SKM-1 (cell line): Measurements from ENCODE around the gene DAO.

ENCODE experiments used
- DNase-seq: peaks from one replicate; lab custom pipeline; 2025; ENCODE audit not compliant: unreplicated experiment; lab: John Stamatoyannopoulos, UW

DAO gene

DNA sequence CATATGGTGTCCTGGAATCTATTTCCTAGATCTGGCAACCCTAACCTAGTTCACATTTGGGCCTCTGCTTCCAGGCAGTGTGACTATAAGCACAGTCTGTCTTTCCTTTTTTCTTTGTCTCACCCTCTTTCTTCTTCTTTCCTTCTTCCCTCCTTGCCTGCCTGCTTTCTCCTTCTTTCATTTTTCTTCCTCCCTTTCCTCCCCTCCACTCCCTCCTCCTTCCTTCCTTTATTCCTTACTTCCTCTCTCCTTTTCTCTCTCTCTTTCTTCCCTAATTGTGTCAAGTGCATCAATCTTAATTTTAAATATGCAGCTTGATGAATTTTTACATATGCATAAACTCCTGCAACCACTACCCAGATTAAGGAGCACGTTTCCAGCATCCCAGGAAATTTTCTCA lies 4.6 kb upstream of the DAO start:
- no peak for DNase-seq

DNA sequence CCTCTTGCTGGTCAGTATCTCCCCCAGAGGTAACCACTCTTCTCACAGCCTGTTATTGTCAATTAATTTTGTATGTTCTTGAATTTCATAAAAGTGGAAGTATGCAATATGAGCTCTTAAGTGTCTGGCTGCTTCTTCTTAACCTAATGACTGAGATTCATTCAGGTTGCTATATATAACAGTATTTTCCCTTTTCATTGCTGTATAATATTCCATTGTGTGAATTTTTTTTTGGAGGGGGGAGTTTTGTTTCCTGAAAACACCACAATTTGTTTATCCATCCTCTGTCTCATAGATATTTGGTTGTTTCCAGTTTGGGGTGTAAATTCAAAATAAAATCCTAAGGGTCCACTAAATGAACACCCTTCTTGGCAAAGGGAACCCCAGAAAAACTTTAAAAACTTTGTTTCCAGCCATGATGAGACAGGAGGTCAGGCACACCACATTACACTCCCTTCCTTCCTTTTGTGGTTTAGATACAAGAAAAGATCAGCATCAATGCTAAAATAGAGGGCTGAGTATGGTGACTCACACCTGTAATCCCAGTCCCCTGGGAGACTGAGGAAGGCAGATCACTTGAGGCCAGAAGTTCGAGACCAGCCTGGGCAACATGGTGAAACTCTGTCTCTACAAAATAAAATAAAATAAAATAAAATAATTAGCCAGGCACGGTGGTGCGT lies 4.1 kb upstream of the DAO start:
- no peak for DNase-seq

DNA sequence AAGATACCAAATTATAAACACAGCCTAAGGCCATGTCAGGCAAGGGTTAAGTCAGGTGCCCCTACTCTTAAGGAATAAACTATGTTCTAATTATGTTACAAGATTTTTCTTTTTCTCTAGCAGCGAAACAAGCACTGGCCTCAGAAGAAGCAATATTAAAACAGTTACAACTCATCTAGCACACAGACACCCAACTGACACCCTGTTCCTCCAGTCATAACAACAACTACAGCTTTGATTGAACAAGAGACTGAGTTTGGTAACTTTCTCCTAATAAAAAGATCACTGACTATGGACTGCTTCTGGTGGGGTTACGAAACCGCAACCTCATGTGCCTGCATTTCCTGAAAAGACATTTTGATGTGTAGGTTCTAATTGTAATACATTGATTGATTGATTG lies 3.3 kb upstream of the DAO start:
- DNase-seq = no peak

DNA sequence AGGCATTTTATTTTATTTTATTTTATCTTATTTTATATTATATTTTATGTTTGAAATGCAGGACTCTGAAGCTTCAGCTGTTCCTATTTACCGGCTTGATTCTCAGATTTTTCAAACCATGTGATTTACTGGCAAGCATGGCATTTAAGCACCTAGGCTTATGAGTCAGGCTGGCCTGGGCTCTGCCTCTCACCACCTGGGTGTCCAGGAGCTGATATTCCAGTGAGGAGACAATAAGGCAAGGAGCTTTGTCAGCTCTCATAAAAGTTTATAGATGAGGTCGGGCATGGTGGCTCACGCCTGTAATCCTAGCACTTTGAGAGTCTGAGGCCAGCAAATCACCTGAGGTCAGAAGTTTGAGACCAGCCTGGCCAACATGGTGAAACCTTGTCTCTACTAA lies 2.1 kb downstream of the DAO start:
- DNase-seq = no peak

DNA sequence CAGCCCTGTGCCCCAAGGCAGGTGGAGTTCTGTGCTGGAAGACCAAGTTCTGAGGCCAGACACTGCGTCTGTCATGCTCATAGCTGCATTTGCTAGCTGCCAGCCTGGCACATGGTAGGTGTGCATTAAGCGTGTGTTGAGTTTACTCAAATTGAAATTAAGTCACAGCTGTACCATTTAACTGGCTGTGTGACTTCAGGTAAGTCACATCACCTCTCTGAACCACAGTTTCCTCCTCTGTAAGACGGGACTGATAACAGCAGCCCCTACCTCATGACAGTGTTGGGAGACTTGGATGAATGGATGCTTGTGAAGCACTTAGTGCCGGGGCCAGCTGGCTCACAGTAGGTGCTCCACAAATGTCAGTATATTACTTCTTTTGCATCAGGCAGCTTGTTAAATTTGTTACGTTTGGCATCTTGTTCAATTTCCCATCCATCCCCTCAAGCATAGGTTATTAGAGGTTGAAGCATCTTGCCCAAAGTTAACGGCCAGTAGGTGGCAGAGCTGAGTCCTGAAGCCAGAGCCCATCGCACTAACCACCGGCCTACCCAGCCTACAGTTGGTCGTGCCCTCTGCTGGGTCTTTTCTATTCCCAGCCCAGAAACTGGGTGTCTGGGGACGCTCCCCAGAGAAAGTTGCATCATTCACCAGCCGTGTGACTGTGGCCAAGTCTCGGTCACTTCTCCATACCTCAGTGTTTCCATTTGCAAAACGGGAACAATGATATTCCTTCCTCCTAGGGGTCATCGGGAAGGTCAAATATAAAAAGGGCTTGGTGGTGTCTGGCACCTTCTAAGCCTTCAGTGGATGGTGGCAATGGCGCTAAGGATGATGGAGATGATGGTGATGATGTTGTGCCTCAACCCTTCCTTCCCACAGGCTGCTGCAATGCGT lies 4.5 kb downstream of the DAO start:
- DNase-seq = peak; percentile 1

DNA sequence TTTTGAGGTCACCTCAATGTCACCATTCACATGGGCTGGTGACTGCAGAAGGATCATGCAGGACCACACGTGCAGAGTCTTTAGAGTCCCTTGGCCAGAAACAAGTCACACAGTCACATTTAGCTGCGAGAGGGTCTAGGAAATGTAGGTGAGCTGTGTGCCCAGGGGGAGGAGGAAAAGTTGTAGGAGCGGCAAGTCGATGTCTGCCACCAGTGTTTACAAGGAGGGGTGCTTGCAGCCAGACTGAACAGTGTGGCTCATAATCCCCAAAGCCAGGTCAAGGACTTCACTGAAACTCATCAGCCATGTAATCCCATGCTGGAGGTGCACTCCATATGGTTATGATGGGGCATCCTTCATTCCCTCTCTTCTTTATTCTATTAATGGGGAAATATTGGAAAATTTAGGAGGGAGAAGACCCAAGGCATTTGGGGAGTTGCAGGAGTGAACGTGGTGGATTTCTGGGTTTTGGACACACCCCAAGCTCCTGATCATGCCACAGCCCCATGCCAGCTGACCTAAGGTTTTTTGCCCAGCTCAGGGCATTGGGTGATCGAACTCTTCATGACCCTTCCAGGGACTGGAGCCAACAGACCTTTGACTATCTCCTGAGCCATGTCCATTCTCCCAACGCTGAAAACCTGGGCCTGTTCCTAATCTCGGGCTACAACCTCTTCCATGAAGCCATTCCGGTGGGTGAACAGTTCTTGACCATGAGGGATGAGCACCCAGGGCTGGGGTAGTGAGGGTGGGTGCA lies 7.2 kb downstream of the DAO start:
- no peak for DNase-seq

DNA sequence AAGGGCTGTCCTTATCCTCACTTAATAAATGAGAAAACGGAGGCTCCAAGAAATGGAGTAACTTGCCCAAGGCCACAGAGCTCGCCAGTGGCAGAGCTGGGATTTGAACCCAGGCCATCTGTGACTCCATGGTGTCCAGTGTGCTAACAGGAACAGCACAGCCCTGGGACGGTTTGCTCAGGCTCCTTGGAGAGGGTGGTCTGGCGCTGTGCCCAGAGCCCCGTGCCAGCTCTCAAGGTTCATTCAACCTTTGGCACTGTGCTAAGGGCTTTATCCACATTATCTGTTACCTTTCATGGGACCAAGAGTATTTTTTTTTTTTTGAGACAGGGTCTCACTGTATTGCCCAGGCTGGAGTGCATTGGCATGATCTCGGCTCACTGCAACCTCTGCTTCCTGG lies 8.1 kb downstream of the DAO start:
- no peak for DNase-seq

DNA sequence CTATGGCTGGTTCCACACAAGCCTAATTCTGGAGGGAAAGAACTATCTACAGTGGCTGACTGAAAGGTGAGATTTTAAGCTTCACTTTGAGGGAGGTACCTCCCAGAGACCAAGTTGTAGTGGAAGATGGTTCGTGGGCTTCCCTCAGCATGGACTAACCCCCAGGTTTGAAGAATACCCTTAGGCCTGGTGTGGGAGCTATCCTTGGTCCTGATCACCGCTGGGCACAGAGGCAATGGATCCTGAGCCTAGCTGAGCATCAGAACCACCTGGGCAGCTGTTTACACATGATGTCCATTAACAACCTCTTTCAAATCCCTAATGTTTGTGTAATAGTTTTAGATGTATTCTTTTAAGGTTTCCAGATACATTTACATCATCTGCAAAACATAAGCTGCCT lies 10.3 kb downstream of the DAO start:
- no peak for DNase-seq

DNA sequence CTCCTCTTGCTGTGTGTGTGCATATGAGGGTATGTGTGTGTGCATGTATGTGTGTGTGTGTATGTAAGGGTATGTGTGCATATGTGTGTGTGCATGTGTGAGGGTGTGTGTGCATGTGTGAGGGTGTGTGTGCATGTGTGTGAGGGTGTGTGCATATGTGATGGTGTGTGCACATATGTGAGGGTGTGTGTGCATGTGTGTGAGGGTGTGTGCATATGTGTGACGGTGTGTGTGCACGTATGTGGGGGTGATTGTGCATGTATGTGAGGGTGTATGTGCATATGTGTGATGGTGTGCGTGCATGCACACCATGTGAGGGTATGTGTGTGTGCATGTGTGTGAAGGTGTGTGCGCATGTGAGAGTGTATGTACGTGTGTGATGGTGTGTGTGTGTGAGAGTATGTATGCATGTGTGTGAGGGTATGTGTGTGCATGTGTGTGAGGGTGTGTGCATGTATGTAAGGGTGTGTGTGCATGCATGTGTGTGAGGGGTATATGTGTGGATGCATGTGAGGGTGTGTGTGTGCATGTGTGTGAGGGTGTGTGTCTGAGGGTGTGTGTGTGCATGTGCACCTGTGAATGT lies 15.4 kb downstream of the DAO start:
- no peak for DNase-seq

DNA sequence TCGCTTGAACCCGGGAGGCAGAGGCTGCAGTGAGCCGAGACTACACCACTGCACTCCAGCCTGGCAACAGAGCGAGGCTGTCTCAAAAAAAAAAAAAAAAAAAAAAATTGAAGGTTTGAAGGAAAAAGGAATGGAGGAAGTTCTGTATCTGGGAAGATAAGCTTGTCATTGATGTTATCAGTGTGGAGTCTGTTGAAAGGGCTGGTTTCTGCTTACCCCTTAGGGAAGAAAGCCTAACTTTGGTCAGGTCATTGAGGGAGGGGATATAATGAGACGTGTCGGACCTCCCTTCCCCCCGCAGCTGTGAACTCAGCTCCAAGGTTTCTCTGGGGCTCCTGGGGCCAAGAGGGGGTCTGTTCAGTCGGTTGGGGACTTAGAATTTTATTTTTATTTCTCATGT lies 16.4 kb downstream of the DAO start:
- DNase-seq = no peak

DNA sequence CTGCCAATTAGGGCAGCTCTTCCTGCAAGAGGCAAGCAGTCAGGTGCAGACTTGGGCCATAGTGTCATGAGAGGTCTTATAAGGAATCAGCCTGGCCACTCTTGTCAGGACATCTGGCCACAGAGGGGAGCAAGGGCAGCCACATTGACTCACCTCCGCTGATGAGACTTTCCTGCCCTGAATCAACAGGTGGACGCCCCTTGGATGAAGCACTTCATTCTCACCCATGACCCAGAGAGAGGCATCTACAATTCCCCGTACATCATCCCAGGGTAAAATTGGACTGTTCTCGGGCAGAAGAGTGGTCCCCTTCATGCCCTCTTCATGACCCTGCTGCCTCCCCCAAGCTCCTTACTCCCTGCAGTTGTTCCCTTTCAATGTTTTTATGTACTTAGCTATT lies 16.9 kb downstream of the DAO start:
- DNase-seq = no peak

DNA sequence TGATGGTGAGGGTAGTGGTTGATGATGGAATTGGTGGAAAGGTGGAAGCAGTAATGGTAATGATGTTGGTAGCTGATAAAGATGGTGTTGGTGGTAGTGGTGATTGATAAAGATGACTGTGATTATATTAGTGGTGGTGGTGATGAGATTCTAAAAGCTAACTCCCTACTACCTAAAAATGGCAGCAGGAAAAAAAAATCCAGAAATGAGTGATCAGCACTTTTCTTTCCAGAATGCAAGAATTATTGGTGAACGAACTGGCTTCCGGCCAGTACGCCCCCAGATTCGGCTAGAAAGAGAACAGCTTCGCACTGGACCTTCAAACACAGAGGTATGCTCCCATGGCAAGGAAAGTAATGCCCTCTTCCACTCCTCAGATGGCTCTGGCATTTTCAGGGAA lies 19.3 kb downstream of the DAO start:
- DNase-seq = no peak

DNA sequence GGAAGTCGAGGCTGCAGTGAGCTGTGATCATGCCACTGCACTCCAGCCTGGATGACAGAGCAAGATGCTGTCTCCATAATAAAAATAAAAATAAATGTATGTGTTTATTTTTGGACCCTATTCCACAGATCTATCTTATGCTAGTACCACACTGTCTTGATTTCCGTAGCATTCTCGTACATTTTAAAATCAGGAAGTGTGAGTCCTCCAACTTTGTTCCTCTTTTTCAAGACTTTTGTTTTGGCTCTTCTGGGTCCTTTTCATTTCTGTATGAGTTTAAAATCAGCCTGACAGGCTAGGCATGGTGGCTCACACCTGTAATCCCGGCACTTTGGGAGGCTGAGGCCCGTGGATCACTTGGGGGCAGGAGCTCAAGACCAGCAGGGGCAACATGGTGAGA lies 25.8 kb downstream of the DAO start:
- DNase-seq = peak; percentile 16

DNA sequence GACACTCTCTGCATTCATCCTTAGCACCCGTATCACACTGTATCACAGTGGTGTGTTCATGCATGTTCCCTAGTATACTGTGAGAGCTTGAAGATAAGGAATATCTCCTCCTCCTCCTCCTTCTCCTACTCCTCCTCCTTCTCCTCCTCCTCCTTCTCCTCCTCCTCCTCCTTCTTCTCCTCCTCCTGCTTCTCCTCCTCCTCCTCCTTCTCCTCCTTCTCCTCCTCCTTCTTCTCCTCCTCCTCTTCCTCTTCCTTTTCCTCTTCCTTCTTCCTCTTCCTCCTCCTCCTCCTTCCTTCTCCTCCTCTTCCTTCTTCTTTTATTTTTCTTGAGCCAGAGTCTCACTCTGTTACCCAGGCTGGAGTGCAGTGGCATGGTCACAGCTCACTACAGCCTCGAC lies 27.1 kb downstream of the DAO start:
- no peak for DNase-seq

DNA sequence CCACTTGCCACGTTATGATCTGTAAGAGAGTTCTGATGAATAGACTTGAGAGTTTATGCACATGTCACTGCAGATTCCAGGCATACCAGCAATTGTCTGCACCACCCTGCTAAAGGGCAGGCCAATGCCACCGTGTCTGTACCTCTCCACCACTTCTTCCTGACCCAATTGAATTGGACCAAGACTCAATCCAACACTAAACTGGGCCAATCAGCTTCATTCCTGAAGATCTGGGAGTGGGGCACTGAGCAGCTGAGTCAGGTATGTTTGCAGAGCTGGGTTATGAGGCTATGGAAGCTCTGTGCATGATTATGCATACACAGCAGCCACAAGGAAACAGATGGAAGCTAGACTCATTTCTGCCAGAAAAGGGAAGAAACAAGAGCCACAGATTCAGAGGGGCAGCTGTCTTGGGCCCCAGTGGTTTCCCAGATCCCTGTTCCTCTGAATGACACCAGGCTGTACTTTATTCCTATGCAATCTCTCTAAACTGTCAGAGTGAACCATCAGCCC lies 28.0 kb downstream of the DAO start:
- peak; percentile 16 for DNase-seq

DNA sequence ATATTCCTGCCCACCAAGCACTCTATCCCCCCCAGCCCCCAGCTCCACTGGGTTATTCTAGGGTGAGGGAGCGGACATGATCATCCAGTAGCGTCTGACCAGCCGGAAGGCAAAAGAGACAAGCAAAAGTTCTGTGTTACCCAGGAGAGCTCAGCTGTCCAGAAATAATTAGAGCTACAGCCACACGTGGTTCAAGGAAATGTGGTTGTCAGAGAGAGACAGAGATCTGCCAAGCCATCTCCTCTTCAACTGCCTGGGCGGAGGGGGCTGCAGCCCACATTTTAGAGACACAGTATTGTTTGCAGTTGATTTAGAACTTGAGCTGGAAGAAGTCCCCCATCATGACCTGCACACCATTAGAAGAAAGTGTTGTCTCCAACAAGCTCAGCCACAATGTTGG lies 30.4 kb downstream of the DAO start:
- DNase-seq = no peak

DNA sequence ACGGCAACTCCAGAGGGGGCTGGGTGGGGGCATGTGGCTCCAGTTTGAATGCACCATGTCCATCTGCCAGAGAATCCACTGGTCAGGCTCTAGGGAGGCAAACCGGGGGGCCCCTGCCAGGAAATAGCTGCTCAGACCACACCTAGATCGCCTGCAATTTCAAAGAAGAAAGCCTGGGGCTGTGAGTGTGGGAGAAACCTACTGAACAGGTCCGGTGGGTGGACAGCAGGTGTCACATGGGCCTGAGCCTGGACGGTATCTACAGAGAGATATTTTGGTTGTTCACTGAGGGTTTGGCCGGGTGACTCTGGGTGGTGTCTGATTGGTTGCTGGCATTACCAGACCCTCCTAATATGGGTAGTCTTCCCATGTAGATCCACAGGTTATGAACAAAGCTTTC lies 32.0 kb downstream of the DAO start:
- DNase-seq = no peak

DNA sequence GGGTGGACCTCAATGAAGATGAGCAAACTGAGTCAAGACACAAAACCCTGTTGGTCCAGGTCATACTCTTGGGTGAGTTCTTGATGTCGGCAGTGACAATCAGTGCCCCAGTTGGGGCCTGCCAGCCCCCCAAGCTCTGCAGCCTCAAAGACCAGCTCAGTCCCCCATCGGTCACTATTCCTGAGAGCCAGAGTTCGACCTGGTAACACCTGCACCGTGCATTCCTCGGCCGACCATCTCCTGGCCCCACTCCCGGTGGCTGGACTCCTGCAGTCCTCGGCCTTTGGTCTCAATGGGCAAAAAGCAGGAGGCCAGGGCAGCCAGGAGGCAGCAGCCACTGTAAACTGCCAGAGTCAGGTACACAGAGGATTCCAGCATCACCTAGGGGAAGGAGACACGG lies 32.5 kb downstream of the DAO start:
- DNase-seq = no peak

DNA sequence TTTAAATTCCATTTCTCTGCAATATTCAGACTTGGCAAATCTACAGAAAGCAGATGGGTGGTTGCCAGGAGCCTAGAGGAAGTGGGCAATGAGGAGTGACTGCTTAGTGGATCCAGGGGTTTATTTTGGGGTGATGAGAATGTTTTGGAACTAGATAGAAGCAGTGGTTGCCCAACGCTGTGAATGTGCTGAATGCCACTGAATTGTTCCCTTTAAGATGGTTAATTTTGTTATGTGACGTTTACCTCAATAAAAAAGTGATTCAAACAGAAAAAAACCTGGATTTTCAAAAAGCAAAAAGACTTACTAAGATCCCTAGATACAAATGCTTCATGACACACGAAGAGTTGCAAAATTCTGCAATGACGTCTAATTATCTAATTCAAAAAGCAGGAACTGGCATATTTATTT lies 34.2 kb downstream of the DAO start:
- no peak for DNase-seq

DNA sequence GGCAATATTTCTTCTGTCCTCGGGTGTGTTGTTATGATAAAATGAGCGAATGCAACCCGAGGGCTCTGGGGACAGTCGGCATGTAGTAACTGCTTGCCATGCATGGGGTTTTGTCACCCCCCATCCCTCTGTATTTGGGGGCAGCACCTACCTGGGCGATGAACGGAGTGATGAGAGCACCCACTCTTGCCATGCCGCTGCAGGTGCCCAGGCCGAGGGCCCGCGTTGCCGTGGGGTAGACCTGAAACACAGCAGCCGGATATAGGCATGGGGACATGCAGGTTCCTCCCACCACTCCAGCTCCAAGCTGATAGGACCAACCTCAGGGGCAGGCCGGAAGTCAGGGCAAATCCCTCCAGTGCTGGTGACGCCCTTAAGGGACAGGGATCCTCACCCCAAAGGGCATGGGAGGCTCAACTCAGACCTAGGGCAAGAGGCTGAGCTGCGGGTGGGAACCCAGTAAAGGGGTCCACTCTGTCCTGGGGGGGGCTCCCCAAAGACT lies 35.8 kb downstream of the DAO start:
- DNase-seq = no peak

DNA sequence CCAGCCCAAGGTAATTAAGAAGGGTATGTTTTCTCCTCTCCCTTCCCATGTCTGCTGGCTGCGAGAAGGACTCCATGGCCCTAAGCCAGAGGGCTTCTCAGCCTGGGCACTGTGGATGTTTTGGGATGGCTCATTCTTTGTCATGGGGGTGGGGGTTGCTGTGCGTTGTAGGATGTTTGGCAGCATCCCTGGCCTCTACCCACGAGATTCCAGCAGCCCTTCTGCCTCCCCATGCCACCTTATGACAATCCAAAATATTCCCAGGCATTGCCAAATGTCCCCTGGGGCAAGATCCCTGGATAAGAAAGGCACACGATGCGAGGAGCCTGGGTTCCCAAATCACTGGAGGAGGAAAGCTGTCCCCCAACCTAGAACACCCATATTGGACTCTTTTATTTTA lies 36.4 kb downstream of the DAO start:
- no peak for DNase-seq
